ENCODE data around the gene AMOT. TPM values are rescaled to one million over a fixed set of nuclear protein-coding genes. Genes with fewer than 3 reads are reported as not detected.
"Not testable (repeated sequence)": the region's sequence is repeated elsewhere in the genome, so short reads cannot be mapped to it uniquely, and the experiment has no call there.

Gene AMOT
- polyA plus RNA-seq, 1 donor (not counting 4 experiments of a cell fraction or from before 2014, with no cell fraction given) = 0.21 TPM

- Histone ChIP-seq H3K27me3 (ENCODE audit: control insufficient read depth, extremely low read depth, insufficient read depth, low read length) (no peaks in the 10 kb centered on the region), H4K20me1 (ENCODE audit: control insufficient read depth, extremely low read depth, insufficient read depth, low read length) (no peaks in the 10 kb centered on the region), H3K9me3 (ENCODE audit: control insufficient read depth, low read depth, low read length) (no peaks in the 10 kb centered on the region), H3K4me1 (ENCODE audit: control insufficient read depth, extremely low read depth, insufficient read depth, low read length) (no peaks in the 10 kb centered on the region), H3K4me3 (ENCODE audit: control insufficient read depth in 2 of 3, extremely low read depth in 1 of 3, insufficient read depth in 2 of 3, low read depth in 1 of 3, low read length in 3 of 3) (no peak overlapping the region), H3K9me1 (ENCODE audit: control insufficient read depth, extremely low read depth, insufficient read depth, low read length) (no peaks in the 10 kb centered on the region), H2AFZ (ENCODE audit: control insufficient read depth, low read length) (no peak overlapping the region), H3K36me3 (ENCODE audit: control insufficient read depth in 2 of 2, extremely low read depth in 1 of 2, insufficient read depth in 2 of 2, low read length in 2 of 2) (no peaks in the 10 kb centered on the region), H3K9ac (ENCODE audit: control insufficient read depth, extremely low read depth, insufficient read depth, low read length) (no peak overlapping the region), H3K79me2 (ENCODE audit: control insufficient read depth, insufficient read depth, low read length) (no peaks in the 10 kb centered on the region), H3K27ac (ENCODE audit: control insufficient read depth, insufficient read depth, low read length) (no peak overlapping the region), H3K4me2 (ENCODE audit: control insufficient read depth, extremely low read depth, insufficient read depth, low read depth, low read length) (no peak overlapping the region)
- no peak for FAIRE-seq
- peak; percentile 59 for DNase-seq (ENCODE audit: low read depth, low spot score)
- dilution Hi-C loops (cut with MboI; ENCODE audit: extremely low pct_ligation_motif_present, low sequenced_read_pairs) = no loop called here
- TF ChIP-seq, protein P1, sequence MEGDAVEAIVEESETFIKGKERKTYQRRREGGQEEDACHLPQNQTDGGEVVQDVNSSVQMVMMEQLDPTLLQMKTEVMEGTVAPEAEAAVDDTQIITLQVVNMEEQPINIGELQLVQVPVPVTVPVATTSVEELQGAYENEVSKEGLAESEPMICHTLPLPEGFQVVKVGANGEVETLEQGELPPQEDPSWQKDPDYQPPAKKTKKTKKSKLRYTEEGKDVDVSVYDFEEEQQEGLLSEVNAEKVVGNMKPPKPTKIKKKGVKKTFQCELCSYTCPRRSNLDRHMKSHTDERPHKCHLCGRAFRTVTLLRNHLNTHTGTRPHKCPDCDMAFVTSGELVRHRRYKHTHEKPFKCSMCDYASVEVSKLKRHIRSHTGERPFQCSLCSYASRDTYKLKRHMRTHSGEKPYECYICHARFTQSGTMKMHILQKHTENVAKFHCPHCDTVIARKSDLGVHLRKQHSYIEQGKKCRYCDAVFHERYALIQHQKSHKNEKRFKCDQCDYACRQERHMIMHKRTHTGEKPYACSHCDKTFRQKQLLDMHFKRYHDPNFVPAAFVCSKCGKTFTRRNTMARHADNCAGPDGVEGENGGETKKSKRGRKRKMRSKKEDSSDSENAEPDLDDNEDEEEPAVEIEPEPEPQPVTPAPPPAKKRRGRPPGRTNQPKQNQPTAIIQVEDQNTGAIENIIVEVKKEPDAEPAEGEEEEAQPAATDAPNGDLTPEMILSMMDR (optimal IDR thresholded peaks at IDR 0.05 in 1 of 3, IDR thresholded peaks at IDR 0.05 in 1 of 3, conservative IDR thresholded peaks at IDR 0.05 in 1 of 3; ENCODE audit: extremely low read depth in 1 of 3, insufficient read depth in 2 of 3, low read length in 3 of 3) = no peak
- TF ChIP-seq EZH2 (IDR thresholded peaks at IDR 0.05; ENCODE audit: low read length) = no peak
These were observed 16.8 kb upstream of the AMOT start for GRCh38 chrX:112857478-112857878.

- H3K36me3 ChIP-seq (ENCODE audit: control insufficient read depth in 2 of 2, extremely low read depth in 1 of 2, insufficient read depth in 2 of 2, low read length in 2 of 2); FAIRE-seq; H3K9me3 ChIP-seq (ENCODE audit: control insufficient read depth, low read depth, low read length); DNase-seq (ENCODE audit: low read depth, low spot score); H3K4me3 ChIP-seq (ENCODE audit: control insufficient read depth in 2 of 3, extremely low read depth in 1 of 3, insufficient read depth in 2 of 3, low read depth in 1 of 3, low read length in 3 of 3); H3K79me2 ChIP-seq (ENCODE audit: control insufficient read depth, insufficient read depth, low read length); H3K27ac ChIP-seq (ENCODE audit: control insufficient read depth, insufficient read depth, low read length); dilution Hi-C loops (cut with MboI; ENCODE audit: extremely low pct_ligation_motif_present, low sequenced_read_pairs); H3K27me3 ChIP-seq (ENCODE audit: control insufficient read depth, extremely low read depth, insufficient read depth, low read length); H2AFZ ChIP-seq (ENCODE audit: control insufficient read depth, low read length); H3K9ac ChIP-seq (ENCODE audit: control insufficient read depth, extremely low read depth, insufficient read depth, low read length); H3K4me1 ChIP-seq (ENCODE audit: control insufficient read depth, extremely low read depth, insufficient read depth, low read length); H4K20me1 ChIP-seq (ENCODE audit: control insufficient read depth, extremely low read depth, insufficient read depth, low read length); H3K4me2 ChIP-seq (ENCODE audit: control insufficient read depth, extremely low read depth, insufficient read depth, low read depth, low read length); H3K9me1 ChIP-seq (ENCODE audit: control insufficient read depth, extremely low read depth, insufficient read depth, low read length): not testable (repeated sequence)
These were observed 14.3 kb upstream of the AMOT start for GRCh38 chrX:112854901-112855300.

DNA sequence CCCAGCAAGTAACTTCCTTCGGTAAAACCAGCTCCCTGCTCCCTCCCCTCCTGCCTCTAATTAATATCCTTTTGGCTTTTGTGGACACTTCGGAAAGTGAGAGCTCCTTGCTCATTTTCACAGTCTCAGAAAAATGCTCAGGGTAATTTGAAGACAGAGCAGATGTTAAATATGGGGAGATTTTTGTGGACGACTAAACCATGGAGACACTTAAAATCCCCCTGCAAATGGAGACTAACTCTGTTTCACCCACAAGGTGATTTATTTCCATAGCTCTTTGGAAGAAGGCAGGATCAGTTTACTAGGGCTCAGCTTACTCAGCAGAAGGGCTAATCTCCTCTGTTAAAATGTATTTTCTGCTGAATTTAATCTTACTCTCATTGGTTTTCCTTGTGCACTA lies 12.2 kb upstream of the AMOT start:
- no peak overlapping the region for H3K9ac ChIP-seq (ENCODE audit: control insufficient read depth, extremely low read depth, insufficient read depth, low read length)
- DNase-seq (ENCODE audit: low read depth, low spot score) (no peak), FAIRE-seq (no peak)
- no peak overlapping the region for H3K4me3 ChIP-seq (ENCODE audit: control insufficient read depth in 2 of 3, extremely low read depth in 1 of 3, insufficient read depth in 2 of 3, low read depth in 1 of 3, low read length in 3 of 3)
- H3K27me3 ChIP-seq (ENCODE audit: control insufficient read depth, extremely low read depth, insufficient read depth, low read length) = no peaks in the 10 kb centered on the region
- no peak overlapping the region for H3K27ac ChIP-seq (ENCODE audit: control insufficient read depth, insufficient read depth, low read length)
- no peaks in the 10 kb centered on the region for H4K20me1 ChIP-seq (ENCODE audit: control insufficient read depth, extremely low read depth, insufficient read depth, low read length)
- no peaks in the 10 kb centered on the region for H3K9me3 ChIP-seq (ENCODE audit: control insufficient read depth, low read depth, low read length)
- H3K79me2 ChIP-seq (ENCODE audit: control insufficient read depth, insufficient read depth, low read length) = no peaks in the 10 kb centered on the region
- no peak overlapping the region for H3K4me2 ChIP-seq (ENCODE audit: control insufficient read depth, extremely low read depth, insufficient read depth, low read depth, low read length)
- no peak overlapping the region for H2AFZ ChIP-seq (ENCODE audit: control insufficient read depth, low read length)
- no peaks in the 10 kb centered on the region for H3K36me3 ChIP-seq (ENCODE audit: control insufficient read depth in 2 of 2, extremely low read depth in 1 of 2, insufficient read depth in 2 of 2, low read length in 2 of 2)
- dilution Hi-C loops (cut with MboI; ENCODE audit: extremely low pct_ligation_motif_present, low sequenced_read_pairs) = no loop called here
- H3K4me1 ChIP-seq (ENCODE audit: control insufficient read depth, extremely low read depth, insufficient read depth, low read length) = no peaks in the 10 kb centered on the region
- TF ChIP-seq EZH2 (IDR thresholded peaks at IDR 0.05; ENCODE audit: low read length) = no peak
- TF ChIP-seq, protein P1 (optimal IDR thresholded peaks at IDR 0.05 in 1 of 3, IDR thresholded peaks at IDR 0.05 in 1 of 3, conservative IDR thresholded peaks at IDR 0.05 in 1 of 3; ENCODE audit: extremely low read depth in 1 of 3, insufficient read depth in 2 of 3, low read length in 3 of 3) = no peak
- no peaks in the 10 kb centered on the region for H3K9me1 ChIP-seq (ENCODE audit: control insufficient read depth, extremely low read depth, insufficient read depth, low read length)

All from keratinocyte (primary cell).